Measurements from ENCODE around the gene MYH16.
"Not testable (repeated sequence)": the region's sequence is repeated elsewhere in the genome, so short reads cannot be mapped to it uniquely, and the experiment has no call there.

Gene MYH16

DNA sequence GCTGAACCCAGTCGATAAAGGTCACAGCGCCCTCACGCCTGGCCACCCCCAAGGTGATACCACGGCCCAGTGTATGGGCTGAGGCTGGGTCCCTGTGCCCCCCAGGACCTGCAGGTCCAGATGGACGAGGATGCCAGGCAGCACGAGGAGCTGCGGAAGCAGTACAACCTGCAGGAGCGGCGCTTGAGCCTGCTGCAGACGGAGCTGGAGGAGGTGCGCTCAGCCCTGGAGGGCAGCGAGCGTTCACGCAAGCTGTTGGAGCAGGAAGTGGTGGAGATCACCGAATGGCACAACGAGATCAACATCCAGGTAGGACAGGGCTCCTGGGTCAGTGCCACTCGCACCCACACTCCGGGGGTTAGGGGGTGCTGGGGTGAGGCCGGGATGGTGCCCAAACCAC, 28.9 kb downstream of the MYH16 start:
- no peak for DNase-seq (ENCODE audit: extremely low read depth in 1 of 2, low read depth in 1 of 2)

DNA sequence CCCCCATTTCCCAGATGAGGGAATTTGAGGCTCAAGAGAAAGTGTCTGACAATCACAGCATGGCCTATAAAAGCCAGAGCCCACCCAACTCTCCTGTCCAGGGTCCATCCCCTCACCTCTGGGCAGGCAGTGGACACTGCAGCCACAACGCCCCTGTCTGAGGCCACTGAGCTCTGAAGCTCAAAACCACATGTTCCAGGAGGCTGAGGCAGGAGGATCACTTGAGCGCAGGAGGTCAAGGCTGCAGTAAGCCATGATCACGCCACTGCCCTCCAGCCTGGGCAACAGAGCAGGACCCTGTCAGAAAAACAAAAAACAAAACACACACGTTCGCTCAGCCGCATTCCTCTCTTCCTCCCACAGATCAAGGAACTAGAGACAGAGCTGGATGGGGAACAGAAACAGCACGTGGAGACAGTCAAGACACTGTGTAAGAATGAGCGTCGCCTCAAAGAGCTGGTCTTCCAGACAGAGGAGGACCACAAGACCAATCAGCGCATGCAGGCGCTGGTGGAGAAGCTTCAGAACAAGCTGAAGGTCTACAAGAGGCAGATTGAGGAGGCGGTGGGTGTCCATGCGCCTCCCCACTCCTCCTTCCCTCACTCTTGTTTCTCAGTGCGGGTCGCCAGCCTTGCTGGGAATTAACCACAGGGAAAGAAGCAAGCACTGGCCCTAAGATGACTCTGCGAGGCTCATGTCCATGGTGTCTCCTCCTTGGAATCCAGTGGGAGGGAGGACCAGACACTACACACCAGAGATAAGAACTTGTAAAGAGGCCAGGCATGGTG, 33.0 kb downstream of the MYH16 start:
- no peak for DNase-seq (ENCODE audit: extremely low read depth in 1 of 2, low read depth in 1 of 2)

DNA sequence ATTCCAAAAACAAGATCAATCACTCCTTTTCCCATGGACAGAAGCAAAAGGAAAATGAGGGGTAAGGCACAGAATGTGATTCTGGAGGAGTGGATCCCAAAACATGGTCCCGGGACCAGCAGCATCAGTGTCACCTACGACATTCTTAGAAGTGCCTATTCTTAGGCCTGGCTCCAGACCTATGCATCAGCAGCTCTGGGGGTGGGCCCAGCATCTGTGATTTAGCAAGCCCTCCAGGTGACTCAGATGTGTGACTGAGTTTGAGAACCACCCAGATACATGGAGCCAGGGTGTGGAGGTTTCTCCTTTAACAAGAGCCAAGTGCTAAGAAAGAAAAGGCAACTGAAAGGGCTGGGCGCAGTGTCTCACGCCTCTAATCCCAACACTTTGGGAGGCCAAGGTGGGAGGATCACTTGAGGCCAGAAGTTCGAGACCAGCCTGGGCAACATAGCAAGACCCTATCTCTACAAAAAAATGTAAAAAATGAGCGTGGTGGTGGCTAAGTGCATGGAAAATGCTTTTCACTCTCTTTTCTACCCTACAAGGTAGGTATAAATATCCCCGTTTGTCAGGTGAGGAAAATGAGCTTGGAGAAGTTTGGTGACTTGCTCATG, 35.9 kb downstream of the MYH16 start:
- DNase-seq (ENCODE audit: extremely low read depth in 1 of 2, low read depth in 1 of 2): peak in 1 of 2 donors; percentile 34

DNA sequence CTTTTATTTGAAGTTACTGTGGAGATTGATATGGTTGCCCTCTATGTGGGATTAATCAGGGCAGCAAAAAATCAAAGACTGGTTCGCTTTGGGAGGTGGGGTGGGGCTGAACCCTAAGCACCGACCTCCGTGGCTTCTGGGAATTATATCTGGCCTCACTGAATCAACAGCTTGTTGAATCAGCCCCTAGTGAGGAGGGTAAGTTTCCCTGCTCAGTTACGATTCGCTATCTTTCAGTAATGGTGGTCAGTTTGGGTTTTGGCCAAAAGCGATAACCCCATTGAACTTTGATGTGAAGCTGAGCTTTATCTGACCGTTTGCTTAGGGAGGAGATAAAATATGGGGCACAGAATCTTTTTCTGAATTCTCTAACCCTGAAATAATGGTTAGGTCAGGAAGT, 36.5 kb downstream of the MYH16 start:
- no peak for DNase-seq (ENCODE audit: extremely low read depth in 1 of 2, low read depth in 1 of 2)

DNA sequence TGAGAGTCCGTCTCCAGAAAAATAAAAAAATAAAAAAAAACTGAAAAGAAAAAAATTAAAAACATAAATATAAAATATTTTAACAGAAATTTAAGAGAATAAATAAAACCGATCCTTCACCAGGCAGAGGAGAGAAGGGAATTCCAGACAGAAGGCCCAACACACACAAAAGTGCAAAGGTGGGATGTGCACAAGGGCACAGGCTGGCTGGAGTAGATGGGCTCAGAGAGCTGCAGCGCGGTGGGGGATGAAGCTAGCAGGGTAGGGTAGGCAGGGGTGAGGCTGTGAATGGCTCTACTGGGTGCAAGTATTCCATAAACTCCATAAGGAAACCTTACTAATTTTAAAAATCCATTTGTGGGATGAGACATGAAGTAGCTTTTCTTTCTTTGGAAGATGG, 37.4 kb downstream of the MYH16 start:
- DNase-seq (ENCODE audit: extremely low read depth in 1 of 2, low read depth in 1 of 2): no peak

DNA sequence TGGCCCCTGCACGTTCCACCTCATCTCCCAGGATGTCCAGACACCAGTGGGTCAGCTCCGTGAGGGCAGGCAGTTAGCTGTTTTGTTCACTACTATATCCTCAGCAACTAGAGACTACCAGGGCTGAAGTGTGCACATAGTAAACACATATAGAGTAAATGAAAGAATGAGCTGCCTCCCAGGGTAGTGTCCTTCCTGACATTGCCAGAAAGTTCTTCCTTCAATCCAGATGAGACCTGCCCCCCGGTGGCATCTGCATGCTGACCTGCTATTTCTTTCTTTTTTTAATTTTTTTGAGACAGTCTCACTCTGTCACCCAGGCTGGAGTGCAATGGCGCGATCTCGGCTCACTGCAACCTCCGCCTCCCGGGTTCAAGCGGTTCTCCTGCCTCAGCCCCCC, 39.1 kb downstream of the MYH16 start:
- DNase-seq (ENCODE audit: extremely low read depth in 1 of 2, low read depth in 1 of 2): no peak

DNA sequence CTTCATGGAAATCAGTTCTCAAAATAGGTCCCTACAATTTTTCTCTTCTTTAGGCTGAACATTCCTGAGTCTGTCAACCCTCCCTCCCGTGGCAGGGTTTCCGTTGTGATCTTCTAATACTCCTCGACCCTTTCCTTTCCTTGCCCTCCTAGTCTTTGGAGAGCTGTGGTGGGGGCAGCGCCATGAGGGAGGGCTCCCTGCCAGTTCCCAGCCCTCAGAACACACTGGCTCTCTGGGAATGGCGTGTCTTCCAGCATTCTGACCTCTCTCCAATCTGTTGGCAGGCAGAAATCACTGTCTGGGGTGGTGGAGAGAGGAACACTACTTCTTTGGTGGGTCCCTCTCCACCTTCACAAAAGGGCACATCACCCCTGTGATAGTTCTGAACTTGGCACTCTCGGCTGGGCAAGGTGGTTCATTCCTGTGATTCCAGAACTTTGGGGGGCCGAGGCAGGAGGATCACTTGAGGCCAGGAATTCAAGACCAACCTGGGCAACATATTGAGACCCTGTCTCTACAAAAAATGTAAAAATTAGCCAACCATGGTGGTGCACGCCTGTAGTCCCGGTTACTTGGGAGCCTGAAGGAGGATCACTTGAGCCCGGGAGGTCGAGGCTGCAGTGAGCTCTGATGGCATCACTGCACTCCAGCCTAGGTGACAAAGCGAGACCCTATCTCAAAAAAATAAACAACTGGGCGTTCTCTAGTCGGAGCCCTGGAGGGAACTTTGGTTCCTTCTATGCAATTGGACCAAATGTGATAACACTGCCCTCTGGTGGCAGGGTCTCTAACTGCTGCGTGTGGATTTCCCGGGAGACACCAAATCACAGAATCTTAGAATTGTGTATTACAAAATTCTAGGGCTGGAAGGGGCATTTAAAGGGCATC, 39.9 kb downstream of the MYH16 start:
- DNase-seq (ENCODE audit: extremely low read depth in 1 of 2, low read depth in 1 of 2): peak in 1 of 2 donors; percentile 47

DNA sequence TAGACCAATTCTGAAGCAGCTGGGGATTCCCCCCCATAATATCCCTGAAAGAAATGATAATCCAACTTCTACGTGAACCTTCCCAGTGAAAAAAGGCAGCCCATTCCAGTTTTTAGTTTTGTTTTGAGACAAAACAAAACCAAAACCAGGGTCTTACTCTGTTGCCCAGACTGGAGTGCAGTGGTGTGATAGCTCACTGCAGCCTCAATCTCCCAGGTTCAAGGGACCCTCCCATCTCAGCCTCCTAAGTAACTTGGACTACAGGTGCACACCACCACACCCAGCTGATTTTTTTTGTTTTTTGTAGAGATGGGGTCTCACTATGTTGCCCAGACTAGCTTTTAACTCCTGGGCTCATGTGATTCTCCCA, 40.5 kb downstream of the MYH16 start:
- no peak for DNase-seq (ENCODE audit: extremely low read depth in 1 of 2, low read depth in 1 of 2)

DNA sequence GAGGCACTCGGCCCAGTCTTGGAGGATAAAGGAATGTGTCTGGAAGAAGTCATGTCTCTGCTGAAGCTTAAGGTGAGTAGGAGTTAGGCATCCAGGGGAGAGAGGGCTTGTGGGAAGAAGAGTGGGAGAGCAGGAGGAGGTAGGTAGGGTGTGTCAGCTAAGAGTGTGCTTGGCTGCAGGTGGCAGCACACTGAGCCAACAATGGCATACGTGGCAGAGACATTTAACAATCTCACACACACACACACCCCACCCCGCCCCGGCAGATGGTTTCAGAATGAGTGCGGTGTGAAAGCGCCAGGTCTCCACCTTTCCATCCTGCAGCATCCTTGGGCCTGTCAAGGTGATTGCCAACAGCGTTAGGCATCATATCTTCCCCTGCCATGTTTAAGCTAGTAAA, 41.9 kb downstream of the MYH16 start:
- DNase-seq (ENCODE audit: extremely low read depth in 1 of 2, low read depth in 1 of 2): peak in 1 of 2 donors; percentile 34

DNA sequence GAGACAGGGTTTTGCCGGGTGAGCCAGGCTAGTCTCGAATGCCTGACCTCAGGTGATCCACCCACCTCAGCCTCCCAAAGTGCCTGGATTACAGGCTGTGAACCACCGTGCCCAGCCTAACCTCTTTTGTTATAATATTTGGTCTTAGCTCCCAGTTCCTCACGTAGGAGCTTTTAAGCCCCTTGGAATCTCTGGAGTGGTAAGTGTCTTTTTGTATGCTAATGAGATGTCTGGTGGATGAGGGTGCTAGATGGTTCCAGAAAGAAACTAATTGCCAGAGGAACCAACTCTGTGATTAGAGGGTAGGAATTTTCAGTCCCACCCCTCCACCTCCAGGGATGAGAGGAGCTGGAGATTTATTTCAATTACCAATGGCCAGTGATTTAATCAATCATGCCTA, 47.7 kb downstream of the MYH16 start:
- no peak for DNase-seq (ENCODE audit: extremely low read depth in 1 of 2, low read depth in 1 of 2)

DNA sequence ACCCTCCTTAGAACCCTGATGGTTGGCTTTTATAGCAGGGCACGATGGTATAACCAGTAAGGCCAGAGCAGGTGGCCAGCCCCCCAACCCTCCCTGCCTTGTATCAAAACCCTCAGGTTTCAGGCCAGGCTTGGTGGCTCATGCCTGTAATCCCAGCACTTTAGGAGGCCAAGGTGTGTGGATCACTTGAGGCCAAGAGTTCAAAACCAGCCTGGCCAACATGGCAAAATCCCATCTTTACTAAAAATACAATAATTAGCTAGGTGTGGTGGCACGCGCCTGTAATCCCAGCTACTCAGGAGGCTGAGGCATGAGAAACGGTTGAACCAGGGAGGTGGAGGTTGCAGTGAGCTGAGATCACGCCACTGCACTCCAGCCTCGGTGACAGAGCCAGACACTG, 50.0 kb downstream of the MYH16 start:
- DNase-seq (ENCODE audit: extremely low read depth in 1 of 2, low read depth in 1 of 2): not testable (repeated sequence)

DNA sequence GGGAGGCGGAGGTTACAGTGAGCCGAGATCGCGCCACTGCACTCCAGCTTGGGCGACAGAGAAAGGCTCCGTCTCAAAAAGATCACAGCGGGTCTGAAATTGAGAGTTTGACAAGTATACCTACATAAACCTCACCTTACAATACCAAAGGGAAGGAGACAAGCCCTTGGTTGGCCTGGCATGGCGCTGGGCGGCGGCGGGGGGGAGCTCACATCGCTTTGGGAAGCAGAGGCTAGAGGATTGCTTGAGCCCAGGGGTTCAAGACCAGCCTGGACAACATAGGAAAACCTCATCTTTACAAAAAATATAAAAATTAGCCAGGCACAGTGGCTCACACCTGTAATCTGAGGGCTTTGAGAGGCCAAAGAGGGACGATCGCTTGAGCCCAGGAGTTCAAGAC, 51.9 kb downstream of the MYH16 start:
- DNase-seq (ENCODE audit: extremely low read depth in 1 of 2, low read depth in 1 of 2): no peak

DNA sequence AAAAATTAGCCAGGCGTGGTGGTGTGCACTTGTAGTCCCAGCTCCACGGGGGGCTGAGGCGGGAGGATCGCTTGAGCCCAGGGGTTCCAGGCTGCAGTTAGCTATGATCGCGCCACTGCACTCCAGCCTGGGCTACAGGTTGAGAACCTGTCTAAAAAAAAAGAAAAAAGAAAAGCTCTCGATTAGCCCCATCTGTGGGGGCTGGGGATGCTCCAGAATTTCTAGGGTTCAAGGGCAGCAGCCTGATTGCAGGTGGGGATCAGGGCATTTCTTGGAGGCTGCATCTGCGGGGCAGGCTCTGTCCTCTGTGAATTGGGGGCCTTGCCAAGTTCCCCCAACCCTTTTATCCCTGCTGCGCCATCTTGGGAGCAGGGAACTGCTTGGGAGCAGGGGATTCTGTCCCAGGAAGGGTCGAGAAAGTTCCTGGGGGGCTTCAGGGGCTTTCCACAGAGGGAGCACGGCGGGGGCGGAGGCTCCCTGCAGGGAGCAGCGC, 52.4 kb downstream of the MYH16 start:
- no peak for DNase-seq (ENCODE audit: extremely low read depth in 1 of 2, low read depth in 1 of 2)

DNA sequence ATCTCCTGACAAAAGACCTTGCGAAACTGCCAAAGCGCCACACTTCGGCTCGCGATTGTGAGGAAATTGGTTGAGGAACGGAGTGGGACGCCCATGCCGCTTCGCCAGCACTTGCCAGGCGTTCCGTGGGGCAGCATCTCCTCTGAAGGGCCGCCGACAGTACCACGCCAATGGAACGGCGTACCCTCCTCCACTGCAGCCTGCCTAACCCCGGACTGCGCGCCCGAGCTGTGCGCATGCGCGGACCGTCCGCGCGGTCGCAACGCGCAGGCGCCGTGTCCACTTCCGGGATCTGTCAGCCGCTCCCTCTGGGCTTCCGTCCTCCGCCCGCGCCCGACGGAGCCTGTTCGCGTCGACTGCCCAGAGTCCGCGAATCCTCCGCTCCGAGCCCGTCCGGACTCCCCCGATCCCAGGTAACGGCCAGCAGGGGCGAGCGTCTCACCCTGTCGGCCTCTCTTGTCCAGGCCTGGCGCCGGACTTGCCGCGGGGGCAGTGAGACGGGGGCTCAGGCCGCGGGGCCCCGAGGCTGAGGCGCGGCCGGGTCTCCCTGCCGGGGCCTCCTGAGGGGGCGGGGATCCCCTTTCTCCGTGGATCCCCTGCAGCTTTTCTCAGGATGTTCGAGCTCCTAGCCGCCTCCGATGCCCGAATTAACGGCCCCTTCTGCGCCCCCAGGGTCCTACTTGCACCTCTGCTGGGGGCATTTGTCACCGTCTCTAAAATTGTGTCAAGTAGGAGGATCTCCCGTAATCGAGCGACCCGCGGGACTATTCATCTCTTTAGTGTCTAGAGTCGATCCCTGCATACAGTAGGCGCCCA, 53.2 kb downstream of the MYH16 start, which contains the start of gene ARPC1A:
Gene ARPC1A (plus strand): TSS at position 307 of the 816 bp plus-strand sequence. CDS start 7,456 bp downstream, outside the sequence.
- peak; percentile 78 to 90 for DNase-seq (ENCODE audit: extremely low read depth in 1 of 2, low read depth in 1 of 2)

DNA sequence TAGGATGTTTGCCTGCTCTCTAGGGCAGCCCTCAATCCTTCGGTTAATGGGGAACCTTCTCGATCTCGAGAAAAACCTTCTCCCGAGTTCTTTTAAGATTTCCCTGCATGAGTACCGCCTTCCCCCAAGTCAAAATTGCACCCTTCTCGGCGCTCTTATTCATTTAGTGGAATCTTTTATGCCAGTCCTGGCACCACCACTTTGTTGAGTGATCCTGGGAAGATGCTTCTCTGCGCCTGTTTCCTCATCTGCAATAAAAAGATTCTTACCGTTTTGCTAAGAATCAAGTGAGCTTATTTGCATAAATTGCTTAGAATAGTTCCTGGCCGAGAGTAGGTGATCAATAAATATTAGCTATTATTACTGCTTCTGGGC, 53.8 kb downstream of the MYH16 start:
- DNase-seq (ENCODE audit: extremely low read depth in 1 of 2, low read depth in 1 of 2): no peak

DNA sequence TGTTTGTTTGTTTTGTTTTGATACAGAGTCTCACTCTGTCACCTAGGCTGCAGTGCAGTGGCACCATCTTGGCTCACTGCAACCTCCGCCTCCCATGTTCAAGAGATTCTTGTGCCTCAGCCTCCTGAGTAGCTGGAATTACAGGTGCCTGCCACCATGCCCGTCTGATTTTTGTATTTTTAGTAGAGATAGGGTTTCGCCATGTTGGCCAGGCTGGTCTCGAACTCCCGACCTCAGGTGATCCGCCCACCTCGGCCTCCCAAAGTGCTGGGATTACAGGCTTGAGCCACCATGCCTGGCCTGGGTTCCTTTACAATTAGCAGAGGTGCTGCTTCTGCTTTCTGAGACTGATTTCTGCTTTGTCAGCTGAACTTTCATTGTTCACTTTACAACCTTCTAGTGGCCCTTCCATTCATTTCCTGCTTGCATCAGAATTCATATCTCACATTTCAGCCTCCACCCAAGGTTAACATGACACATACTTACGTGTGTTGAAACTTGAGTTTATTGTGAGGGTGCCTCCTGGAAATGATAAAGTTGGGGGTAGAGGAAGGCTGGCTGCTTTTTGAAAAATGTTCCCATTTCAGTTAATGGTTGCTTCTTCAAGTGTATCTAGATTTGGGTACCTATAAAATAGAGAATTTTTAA, 57.8 kb downstream of the MYH16 start:
- not testable (repeated sequence) for DNase-seq (ENCODE audit: extremely low read depth in 1 of 2, low read depth in 1 of 2)

DNA sequence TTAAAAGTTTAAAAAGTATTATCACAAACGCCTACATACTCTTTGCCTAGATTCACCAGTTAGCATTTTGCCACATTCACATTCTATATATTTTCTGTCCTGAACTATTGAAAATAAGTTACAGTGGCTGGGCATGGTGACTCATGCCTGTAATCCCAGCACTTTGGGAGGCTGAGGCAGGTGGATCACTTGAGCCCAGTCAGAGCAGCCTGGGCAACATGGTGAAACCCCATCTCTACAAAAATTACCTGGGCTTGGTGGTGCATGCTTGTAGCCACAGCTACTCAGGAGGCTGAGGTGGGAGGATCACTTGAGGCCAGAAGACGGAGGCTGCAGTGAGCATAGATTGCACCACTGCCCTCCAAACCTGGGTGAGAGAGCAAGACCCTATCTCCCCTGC, 58.4 kb downstream of the MYH16 start:
- no peak for DNase-seq (ENCODE audit: extremely low read depth in 1 of 2, low read depth in 1 of 2)

DNA sequence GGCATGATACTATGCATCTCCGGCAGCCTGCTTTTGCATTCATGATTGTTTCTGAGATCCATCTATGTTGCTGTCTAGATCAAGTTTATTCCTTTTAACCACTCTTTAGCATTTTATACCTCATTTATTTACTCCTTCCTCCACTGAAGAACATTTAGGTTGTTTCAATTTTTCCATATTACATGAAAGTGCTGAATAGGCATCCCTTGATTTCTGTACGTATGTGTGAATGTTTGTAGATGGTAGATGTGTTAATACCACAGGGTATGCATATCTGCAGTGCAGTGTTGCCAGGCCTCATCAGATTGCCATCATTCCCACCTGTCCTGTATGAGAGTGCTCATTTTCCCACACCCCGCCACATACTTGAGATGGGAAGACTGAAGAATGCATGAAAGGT, 67.0 kb downstream of the MYH16 start:
- DNase-seq (ENCODE audit: extremely low read depth in 1 of 2, low read depth in 1 of 2): no peak

DNA sequence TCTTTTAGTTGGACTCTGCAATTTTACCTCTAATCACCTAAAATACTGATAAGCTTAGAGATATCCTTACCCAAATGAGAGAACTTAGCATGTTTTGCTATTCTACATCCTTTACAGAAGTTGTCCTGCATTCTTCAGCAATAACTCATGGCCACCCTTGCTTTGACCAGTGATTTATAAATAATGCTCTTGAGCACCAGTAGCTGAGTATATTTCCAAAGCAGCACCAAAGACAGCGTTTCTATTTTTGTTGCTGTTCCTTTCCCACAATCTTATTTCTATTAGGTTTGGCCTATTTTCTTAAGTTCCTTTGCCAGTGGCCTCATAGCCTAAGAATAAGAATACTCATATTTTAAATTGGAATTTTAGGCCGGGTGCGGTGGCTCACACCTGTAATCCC, 68.0 kb downstream of the MYH16 start:
- no peak for DNase-seq (ENCODE audit: extremely low read depth in 1 of 2, low read depth in 1 of 2)

DNA sequence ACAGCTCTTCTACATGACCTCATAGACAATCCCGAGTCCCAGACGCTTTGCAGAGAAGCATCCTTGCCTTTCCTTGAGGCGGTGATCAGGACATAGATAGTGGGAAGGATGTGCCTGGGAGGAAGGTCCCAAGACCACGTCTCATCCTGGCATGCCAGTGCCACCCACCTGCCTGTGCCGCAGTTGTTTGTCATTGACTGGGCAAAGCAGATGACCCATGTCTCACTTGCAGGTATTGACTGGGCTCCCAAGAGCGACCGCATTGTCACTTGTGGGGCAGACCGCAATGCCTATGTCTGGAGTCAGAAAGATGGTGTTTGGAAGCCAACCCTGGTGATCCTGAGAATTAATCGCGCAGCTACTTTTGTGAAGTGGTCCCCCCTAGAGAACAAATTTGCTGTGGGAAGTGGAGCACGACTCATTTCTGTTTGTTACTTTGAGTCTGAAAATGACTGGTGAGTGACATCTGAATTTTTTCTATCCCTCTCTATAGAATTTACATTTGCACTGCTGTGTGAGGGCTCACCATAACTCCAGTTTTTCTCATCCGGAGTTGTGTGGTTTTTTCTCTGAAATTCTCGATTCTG, 71.5 kb downstream of the MYH16 start:
- no peak for DNase-seq (ENCODE audit: extremely low read depth in 1 of 2, low read depth in 1 of 2)

Measured in stimulated activated CD8-positive, alpha-beta memory T cell treated with anti-CD3 and anti-CD28 coated beads, Interleukin-7, amount 100 ng/mL, for 48 hours (primary cell).